ENCODE data around the gene PAQR5. TPM values are rescaled to one million over a fixed set of nuclear protein-coding genes. Genes with fewer than 3 reads are reported as not detected.

Gene PAQR5
- total and polyA plus RNA-seq, 4 donors = 0.19 to 1.1 (median 0.53) TPM

DNA sequence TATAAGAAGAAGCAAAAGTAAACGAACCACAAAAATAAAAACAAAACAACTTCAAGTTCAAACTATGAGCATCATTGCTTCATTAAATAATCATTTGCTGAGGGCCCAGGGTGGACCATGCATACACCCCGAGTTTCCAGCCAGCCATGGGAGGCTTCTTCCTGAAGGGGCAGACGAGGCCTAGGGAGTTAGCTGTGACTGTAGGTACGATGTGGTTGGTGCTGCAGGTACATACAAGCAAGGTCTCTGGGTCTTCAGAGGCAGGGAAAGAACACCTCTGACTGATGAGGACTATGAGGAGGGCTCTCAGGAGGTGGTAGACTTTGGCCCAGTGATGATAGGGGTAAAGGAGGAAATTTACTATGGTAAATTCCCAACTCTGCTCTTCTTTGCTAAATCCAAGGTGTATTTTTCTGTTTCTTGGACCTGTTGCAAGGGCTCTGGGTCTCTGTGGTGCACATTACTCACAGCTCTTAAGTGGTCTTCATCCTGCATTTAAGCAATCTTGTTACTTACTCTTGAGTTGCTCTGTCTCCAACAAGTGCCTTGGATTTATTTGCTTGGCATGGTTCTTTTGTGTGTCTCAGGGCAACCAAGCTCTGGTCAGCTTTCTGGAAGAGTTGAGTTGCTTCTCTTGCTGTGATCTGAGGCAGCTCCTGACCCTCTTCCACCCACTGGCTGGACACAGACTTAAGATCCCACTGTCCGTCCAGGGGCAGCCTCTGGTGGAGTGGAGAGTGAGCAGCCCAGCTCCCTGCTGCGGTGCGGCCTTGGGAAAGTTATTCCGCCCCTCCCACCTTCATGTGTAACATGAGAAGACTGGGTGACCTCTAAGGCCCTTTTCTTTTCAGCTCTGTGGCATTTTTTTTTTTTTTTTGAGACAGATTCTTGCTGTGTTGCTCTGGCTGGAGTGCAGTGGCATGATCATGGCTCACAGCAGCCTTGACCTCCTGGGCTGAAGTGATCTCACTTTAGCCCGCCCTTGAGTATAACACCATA, 59.4 kb downstream of the PAQR5 start:
- 71% methylated on average over 9 of the region's 9 CpGs for WGBS
- no peak overlapping the region for H3K9ac ChIP-seq (ENCODE audit: low read depth in 1 of 2, low read length in 2 of 2)
- TF ChIP-seq, protein P1, sequence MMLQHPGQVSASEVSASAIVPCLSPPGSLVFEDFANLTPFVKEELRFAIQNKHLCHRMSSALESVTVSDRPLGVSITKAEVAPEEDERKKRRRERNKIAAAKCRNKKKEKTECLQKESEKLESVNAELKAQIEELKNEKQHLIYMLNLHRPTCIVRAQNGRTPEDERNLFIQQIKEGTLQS (IDR thresholded peaks at IDR 0.05) = no peak
- no peak for TF ChIP-seq FOXA1 (IDR thresholded peaks at IDR 0.05)
- TF ChIP-seq RXRA (IDR thresholded peaks at IDR 0.05) = no peak
- TF ChIP-seq TAF1 (conservative IDR thresholded peaks at IDR 0.05) = no peak
- TF ChIP-seq, protein P2, sequence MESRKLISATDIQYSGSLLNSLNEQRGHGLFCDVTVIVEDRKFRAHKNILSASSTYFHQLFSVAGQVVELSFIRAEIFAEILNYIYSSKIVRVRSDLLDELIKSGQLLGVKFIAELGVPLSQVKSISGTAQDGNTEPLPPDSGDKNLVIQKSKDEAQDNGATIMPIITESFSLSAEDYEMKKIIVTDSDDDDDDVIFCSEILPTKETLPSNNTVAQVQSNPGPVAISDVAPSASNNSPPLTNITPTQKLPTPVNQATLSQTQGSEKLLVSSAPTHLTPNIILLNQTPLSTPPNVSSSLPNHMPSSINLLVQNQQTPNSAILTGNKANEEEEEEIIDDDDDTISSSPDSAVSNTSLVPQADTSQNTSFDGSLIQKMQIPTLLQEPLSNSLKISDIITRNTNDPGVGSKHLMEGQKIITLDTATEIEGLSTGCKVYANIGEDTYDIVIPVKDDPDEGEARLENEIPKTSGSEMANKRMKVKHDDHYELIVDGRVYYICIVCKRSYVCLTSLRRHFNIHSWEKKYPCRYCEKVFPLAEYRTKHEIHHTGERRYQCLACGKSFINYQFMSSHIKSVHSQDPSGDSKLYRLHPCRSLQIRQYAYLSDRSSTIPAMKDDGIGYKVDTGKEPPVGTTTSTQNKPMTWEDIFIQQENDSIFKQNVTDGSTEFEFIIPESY (IDR thresholded peaks at IDR 0.05) = no peak
- no peak for TF ChIP-seq HNF4A (conservative IDR thresholded peaks at IDR 0.05)
- TF ChIP-seq YY1 (IDR thresholded peaks at IDR 0.05) = no peak
- TF ChIP-seq GABPA (IDR thresholded peaks at IDR 0.05 in 1 of 2, conservative IDR thresholded peaks at IDR 0.05 in 1 of 2) = no peak
- TF ChIP-seq, protein P3, sequence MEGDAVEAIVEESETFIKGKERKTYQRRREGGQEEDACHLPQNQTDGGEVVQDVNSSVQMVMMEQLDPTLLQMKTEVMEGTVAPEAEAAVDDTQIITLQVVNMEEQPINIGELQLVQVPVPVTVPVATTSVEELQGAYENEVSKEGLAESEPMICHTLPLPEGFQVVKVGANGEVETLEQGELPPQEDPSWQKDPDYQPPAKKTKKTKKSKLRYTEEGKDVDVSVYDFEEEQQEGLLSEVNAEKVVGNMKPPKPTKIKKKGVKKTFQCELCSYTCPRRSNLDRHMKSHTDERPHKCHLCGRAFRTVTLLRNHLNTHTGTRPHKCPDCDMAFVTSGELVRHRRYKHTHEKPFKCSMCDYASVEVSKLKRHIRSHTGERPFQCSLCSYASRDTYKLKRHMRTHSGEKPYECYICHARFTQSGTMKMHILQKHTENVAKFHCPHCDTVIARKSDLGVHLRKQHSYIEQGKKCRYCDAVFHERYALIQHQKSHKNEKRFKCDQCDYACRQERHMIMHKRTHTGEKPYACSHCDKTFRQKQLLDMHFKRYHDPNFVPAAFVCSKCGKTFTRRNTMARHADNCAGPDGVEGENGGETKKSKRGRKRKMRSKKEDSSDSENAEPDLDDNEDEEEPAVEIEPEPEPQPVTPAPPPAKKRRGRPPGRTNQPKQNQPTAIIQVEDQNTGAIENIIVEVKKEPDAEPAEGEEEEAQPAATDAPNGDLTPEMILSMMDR (IDR thresholded peaks at IDR 0.05; ENCODE audit: low read depth, low read length, missing input control) = no peak
- TF ChIP-seq, protein P4, sequence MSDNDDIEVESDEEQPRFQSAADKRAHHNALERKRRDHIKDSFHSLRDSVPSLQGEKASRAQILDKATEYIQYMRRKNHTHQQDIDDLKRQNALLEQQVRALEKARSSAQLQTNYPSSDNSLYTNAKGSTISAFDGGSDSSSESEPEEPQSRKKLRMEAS (IDR thresholded peaks at IDR 0.05) = no peak
- H3K4me1 ChIP-seq (ENCODE audit: control insufficient read depth in 4 of 4, insufficient read depth in 4 of 4, low read length in 3 of 4) = no peaks in the 10 kb centered on the region
- H3K27ac ChIP-seq (ENCODE audit: low read depth in 1 of 2, low read length in 2 of 2) = no peak overlapping the region
- H3K4me3 ChIP-seq (ENCODE audit: low read depth in 1 of 3, low read length in 3 of 3) = no peak overlapping the region
- no peak for DNase-seq (ENCODE audit: low spot score)
- peaks cover 0 to 2% (median 0%) of the 10 kb centered on the region in 4 donors for H3K9me3 ChIP-seq (ENCODE audit: control insufficient read depth in 4 of 4, low read length in 3 of 4)
- H3K27me3 ChIP-seq (ENCODE audit: control insufficient read depth in 4 of 4, insufficient read depth in 4 of 4, low read length in 3 of 4) = no peaks in the 10 kb centered on the region
- H3K36me3 ChIP-seq (ENCODE audit: control insufficient read depth in 4 of 4, insufficient read depth in 3 of 4, low read depth in 1 of 4, low read length in 3 of 4) = no peaks in the 10 kb centered on the region

DNA sequence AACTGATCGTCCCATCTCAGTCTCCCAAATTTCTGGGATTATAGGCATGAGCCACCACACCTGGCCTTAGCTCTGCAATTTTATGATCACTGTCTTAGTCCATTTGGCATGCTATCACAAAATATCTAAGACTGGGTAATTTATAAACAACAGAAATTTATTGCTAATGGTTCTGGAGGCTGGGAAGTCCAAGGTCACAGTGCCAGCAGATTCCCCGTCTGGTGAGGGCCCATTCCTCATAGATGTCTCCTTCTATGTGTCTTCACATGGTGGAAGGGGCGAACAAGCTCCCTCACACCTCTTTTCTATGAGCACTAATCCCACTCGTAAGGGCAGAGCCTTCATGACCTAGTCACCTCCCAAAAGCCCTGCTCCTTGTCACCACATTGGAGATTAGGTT, 60.1 kb downstream of the PAQR5 start:
- no peaks in the 10 kb centered on the region for H3K27me3 ChIP-seq (ENCODE audit: control insufficient read depth in 4 of 4, insufficient read depth in 4 of 4, low read length in 3 of 4)
- no peaks in the 10 kb centered on the region for H3K4me1 ChIP-seq (ENCODE audit: control insufficient read depth in 4 of 4, insufficient read depth in 4 of 4, low read length in 3 of 4)
- 91% methylated on average over 4 of the region's 4 CpGs for WGBS
- H3K4me3 ChIP-seq (ENCODE audit: low read depth in 1 of 3, low read length in 3 of 3) = no peak overlapping the region
- H3K9me3 ChIP-seq (ENCODE audit: control insufficient read depth in 4 of 4, low read length in 3 of 4) = peaks cover 0 to 2% (median 0%) of the 10 kb centered on the region in 4 donors
- no peak overlapping the region for H3K9ac ChIP-seq (ENCODE audit: low read depth in 1 of 2, low read length in 2 of 2)
- no peak for DNase-seq (ENCODE audit: low spot score)
- H3K27ac ChIP-seq (ENCODE audit: low read depth in 1 of 2, low read length in 2 of 2) = no peak overlapping the region
- H3K36me3 ChIP-seq (ENCODE audit: control insufficient read depth in 4 of 4, insufficient read depth in 3 of 4, low read depth in 1 of 4, low read length in 3 of 4) = no peaks in the 10 kb centered on the region
- TF ChIP-seq YY1 (IDR thresholded peaks at IDR 0.05) = no peak
- TF ChIP-seq, protein P2 (IDR thresholded peaks at IDR 0.05) = no peak
- TF ChIP-seq GABPA (IDR thresholded peaks at IDR 0.05 in 1 of 2, conservative IDR thresholded peaks at IDR 0.05 in 1 of 2) = no peak
- no peak for TF ChIP-seq RAD21 (IDR thresholded peaks at IDR 0.05)
- TF ChIP-seq, protein P4 (IDR thresholded peaks at IDR 0.05) = no peak
- no peak for TF ChIP-seq RXRA (IDR thresholded peaks at IDR 0.05)
- TF ChIP-seq HNF4G (IDR thresholded peaks at IDR 0.05) = no peak
- TF ChIP-seq, protein P3 (IDR thresholded peaks at IDR 0.05; ENCODE audit: low read depth, low read length, missing input control) = no peak
- no peak for TF ChIP-seq EGR1 (IDR thresholded peaks at IDR 0.05; ENCODE audit: low read depth in 2 of 2)
- TF ChIP-seq TAF1 (conservative IDR thresholded peaks at IDR 0.05) = no peak
- TF ChIP-seq FOXA1 (IDR thresholded peaks at IDR 0.05) = no peak
- no peak for TF ChIP-seq SP1 (IDR thresholded peaks at IDR 0.05)
- TF ChIP-seq, protein P1 (IDR thresholded peaks at IDR 0.05) = no peak
- TF ChIP-seq, protein P5, sequence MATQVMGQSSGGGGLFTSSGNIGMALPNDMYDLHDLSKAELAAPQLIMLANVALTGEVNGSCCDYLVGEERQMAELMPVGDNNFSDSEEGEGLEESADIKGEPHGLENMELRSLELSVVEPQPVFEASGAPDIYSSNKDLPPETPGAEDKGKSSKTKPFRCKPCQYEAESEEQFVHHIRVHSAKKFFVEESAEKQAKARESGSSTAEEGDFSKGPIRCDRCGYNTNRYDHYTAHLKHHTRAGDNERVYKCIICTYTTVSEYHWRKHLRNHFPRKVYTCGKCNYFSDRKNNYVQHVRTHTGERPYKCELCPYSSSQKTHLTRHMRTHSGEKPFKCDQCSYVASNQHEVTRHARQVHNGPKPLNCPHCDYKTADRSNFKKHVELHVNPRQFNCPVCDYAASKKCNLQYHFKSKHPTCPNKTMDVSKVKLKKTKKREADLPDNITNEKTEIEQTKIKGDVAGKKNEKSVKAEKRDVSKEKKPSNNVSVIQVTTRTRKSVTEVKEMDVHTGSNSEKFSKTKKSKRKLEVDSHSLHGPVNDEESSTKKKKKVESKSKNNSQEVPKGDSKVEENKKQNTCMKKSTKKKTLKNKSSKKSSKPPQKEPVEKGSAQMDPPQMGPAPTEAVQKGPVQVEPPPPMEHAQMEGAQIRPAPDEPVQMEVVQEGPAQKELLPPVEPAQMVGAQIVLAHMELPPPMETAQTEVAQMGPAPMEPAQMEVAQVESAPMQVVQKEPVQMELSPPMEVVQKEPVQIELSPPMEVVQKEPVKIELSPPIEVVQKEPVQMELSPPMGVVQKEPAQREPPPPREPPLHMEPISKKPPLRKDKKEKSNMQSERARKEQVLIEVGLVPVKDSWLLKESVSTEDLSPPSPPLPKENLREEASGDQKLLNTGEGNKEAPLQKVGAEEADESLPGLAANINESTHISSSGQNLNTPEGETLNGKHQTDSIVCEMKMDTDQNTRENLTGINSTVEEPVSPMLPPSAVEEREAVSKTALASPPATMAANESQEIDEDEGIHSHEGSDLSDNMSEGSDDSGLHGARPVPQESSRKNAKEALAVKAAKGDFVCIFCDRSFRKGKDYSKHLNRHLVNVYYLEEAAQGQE (IDR thresholded peaks at IDR 0.05) = no peak

All from liver (tissue), 9 donors.